ENCODE measurements around the gene NPHP4.

DNA sequence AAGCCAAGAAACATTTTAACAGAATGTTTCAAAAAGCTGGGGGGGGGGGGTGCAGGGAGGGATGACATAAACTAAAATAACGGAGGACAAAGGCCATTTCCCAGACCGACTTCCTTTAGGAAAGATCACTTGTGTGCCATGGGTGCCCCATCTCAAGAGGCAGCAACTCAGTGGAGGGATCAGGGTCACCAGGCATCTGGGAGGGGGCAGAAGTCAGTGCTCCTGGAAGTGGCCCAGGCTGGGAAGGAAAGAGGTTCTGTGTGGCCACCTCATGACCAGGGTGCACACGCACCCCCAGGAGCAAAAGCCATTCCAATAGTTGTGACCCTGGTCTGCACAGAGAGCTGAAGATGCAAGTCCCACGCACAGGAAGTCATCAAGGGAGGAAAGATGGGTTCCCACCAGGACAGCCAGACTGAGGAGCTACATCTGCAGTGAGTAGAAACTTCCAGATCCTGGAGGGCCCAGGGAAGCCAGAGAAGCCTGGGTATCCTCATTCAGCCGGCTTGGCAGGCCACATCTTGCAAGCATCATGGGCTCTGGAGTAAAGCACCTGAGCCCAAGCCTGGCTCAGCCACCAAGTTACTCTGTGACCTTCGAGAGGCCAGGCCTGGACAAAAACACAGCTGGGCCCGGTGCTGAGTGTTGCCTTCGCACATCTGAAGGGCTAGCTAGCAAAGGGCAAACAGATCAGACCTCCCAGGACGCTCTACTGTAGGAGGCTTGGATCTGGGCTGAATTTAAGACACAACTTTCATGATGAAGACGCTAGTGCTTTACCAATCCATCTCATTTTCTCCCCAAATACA lies 36.0 kb downstream of the NPHP4 start:
- TF ChIP-seq, protein P1, sequence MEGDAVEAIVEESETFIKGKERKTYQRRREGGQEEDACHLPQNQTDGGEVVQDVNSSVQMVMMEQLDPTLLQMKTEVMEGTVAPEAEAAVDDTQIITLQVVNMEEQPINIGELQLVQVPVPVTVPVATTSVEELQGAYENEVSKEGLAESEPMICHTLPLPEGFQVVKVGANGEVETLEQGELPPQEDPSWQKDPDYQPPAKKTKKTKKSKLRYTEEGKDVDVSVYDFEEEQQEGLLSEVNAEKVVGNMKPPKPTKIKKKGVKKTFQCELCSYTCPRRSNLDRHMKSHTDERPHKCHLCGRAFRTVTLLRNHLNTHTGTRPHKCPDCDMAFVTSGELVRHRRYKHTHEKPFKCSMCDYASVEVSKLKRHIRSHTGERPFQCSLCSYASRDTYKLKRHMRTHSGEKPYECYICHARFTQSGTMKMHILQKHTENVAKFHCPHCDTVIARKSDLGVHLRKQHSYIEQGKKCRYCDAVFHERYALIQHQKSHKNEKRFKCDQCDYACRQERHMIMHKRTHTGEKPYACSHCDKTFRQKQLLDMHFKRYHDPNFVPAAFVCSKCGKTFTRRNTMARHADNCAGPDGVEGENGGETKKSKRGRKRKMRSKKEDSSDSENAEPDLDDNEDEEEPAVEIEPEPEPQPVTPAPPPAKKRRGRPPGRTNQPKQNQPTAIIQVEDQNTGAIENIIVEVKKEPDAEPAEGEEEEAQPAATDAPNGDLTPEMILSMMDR (conservative IDR thresholded peaks at IDR 0.05; ENCODE audit: low read length) = no peak
- TF ChIP-seq EZH2phosphoT487 (IDR thresholded peaks at IDR 0.05; ENCODE audit: borderline replicate concordance, low read depth, low read length) = no peak
